Stimulated activated naive CD4-positive, alpha-beta T cell treated with Interleukin-2 at 50 U/mL for 16 hours (primary cell): Measurements from ENCODE around the gene FBXL7.

Experiments
- DNase-seq: peaks from one replicate; lab custom pipeline; 2025; lab: John Stamatoyannopoulos, UW

Gene FBXL7

DNA sequence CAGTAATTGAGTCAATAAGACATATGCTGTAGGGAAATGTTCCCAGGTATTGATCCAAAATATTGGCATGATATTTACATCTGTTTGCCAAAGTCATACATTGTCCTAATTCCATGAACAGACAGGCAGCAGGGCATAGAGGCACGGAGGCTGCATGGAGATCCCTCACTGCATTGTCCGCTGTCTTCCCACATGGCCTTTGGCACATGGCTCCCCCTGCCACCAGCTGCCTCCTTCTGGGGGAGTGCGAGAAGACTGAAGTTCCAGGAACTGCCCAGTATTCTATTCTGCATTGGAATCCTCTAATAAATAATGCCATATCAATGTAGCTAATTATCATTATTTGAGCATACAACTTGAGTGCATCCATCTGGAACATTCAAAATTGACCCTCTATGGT lies 269.0 kb downstream of the FBXL7 start:
- DNase-seq: no peak

- DNase-seq: no peak
Measured at GRCh38 chr5:15772131-15772530, 272.2 kb downstream of the FBXL7 start.

DNA sequence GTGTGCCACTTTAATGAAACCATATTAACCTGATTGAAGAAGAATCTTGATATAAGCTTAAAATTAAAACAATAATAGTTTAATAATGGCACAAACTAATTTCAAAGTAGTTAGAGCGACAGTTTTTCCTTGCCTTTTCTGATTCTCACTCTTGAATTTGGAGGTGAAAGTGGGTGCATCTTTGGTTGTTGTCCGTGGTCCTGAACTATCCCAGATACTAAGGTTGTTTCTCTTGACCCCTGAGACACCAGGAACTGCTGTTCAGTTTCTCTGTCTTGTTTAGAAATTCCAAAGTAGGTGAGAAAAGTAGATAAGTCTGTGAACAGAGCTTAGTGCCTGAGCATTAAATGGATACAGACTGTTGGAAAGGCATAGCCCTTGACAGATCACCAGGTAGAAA lies 274.7 kb downstream of the FBXL7 start:
- no peak for DNase-seq

GRCh38 chr5:15776346-15776745 lies 276.4 kb downstream of the FBXL7 start:
- no peak for DNase-seq

DNA sequence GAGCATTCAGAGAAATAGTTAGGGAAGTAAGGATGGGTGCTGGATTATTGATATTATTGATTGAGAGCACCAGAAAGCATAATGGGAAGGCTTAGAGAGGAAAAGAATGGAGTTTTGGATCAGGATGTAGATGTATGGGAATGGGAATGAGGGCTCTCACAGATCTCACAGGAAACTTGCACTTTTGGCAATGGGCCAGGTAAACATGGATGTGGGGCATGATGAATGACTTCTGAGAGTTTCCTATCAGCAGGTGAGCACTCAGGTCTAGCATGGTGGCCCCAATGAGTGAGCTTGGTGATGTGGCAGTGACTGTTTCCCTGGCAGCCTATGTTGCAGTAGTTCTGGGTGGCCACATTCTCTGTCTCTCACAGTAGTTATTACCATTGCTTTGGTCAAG lies 283.8 kb downstream of the FBXL7 start:
- no peak for DNase-seq

- no peak for DNase-seq
Measured at GRCh38 chr5:15785531-15785981, 285.6 kb downstream of the FBXL7 start.

DNA sequence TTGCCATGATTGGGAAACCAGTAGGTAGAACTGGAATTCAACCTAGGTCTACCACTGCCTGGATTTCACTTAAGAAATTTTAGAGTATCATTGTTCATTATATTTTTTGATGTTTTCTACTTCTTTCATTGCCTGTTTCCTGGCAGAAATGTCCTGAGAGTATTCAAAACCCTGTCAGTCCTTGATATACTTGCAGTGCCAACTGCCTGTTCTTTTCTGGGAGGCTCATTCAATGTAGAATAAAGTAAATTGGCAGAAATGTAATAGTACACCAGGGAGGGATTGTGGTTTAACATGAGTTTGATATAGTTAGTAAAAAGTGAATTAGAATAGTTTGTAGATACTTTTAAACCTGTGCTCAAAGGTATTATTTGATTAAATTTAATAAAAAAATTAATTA lies 286.3 kb downstream of the FBXL7 start:
- DNase-seq: no peak

DNA sequence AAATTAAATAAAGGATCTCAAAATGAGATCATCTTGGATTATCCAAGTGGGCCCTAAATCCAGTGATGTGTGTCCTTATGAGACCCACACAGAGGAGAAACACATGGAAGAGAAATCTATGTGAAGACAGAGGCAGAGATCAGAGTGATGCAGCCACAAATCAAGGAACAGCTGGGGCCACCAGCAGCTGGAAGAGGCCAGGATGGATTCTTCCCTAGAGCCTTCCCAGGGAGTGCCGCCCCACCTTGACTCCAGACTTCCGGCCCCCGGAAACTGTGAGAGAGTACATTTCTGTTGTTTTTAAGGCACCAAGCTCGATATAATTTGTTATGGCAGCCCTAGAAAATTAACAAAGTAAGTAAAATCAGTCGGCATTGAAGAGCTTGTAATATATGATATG lies 286.9 kb downstream of the FBXL7 start:
- DNase-seq: no peak

- no peak for DNase-seq
Measured at GRCh38 chr5:15787681-15788080, 287.7 kb downstream of the FBXL7 start.

DNA sequence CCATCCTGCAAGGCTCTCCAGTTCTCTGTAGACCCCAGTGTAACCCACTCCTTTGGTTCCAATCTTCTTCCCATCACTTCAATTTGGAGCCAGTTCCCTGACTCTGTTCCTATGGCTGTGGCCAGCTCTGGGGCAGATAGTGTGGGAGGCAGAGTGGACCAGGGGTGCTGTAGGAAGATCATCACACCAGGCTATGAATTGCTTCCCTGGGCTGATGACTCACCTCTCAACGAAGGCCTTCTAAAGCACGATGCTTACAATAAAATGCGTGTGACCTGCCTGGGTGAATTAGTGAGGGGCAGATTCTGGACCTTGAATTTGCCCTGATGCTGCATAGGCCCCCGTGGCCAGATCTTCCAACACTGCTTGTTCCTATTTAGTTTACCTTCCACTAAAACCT lies 289.7 kb downstream of the FBXL7 start:
- no peak for DNase-seq

- no peak for DNase-seq
Measured at GRCh38 chr5:15790446-15791018, 290.6 kb downstream of the FBXL7 start.

GRCh38 chr5:15791274-15791673 lies 291.3 kb downstream of the FBXL7 start:
- DNase-seq: no peak

- DNase-seq: no peak
Measured at GRCh38 chr5:15791859-15792258, 291.9 kb downstream of the FBXL7 start.

- no peak for DNase-seq
Measured at GRCh38 chr5:15794052-15794985, 294.3 kb downstream of the FBXL7 start.

DNA sequence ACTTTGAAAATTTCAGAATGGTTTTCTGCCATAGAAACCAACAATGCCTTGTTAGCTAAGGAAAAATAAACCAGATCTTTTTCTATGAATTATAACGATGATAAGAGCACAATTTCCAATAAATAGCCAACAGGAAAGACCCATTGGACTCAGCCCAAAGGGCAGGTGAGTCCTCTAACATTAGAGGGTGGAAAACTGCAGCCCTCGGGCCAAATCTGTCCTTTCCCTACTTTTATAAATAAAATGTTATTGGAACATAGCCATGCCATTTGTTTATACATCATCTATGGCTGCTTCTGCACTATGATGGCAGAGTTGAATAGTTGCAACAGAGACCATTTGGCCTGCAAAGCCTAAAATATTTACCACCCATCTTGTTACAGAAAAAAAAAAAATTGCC lies 296.1 kb downstream of the FBXL7 start:
- DNase-seq: no peak

DNA sequence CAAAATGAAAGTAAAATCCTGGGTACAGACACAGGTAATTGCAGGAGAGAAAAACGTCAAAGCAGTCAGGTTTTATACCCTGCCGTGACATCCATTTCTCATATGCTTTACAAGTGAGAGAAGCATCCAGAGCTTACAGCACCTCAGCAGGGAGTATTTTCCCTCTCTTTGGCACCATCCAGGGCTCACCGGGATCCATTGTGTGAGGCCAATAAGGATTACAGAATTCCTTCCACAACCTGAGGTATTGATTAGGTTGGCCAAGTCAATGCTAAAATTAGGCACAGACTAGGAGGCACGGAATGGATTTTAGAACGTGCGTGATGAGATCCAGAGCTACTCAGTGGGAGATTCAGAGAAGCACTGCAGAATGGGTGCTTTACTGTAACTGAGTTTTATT lies 296.6 kb downstream of the FBXL7 start:
- DNase-seq: no peak

DNA sequence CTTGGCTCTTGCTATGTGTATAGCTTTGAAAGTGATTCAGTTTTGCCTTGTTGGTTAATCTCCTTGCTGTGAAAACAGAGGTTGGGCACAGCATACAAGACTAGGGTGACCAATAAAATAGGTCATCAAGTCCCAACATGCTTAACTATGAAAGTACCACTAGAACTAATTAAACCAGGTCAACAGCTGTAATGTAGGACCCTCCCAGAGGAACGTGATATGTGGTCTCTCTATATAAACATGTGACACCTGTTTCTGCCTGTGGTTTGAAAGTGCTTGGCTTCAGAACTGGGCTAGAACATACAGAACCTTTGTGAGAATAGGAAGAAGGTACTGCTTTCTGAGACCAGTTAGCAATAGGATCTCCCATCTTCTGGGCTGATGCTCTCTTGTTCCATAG lies 297.1 kb downstream of the FBXL7 start:
- no peak for DNase-seq

GRCh38 chr5:15798006-15798405 lies 298.0 kb downstream of the FBXL7 start:
- DNase-seq: no peak

DNA sequence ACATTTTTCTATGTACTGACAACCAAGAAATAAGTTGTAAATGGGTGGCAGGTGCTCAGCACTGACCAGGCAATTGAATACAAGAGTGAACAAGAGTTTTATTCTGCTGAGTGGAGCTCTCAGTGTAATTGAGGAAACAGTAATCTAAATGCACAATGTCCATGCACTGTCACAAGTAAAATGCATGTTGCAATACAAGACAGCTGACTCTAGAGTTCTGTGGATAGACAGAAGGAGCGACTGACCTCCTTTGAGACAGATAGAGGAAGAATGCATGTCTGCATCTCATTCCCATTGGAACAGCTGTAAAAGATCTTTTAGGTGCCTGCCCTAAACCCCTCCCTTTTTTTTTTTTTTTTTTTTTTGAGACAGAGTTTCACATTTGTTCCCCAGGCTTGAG lies 299.0 kb downstream of the FBXL7 start:
- no peak for DNase-seq

DNA sequence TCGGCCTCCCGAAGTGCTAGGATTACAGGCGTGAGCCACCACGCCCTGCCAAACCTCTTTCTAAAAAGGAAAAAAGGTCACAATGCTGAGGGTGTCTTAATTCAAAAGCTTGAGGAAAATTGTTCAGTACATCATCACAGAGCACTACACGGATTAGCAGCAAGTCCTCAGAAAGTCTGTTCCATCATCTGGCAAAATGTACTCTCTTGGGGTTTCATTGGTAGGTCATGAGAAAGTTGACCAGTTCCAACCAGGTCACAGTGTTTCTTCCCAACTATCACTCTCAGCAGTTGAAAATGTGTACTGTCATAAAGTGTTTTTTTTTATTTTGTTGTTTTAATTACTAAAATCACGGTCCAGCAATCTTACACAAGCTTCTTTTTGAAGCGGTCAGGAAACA lies 299.6 kb downstream of the FBXL7 start:
- no peak for DNase-seq

- no peak for DNase-seq
Measured at GRCh38 chr5:15803280-15803679, 303.3 kb downstream of the FBXL7 start.

DNA sequence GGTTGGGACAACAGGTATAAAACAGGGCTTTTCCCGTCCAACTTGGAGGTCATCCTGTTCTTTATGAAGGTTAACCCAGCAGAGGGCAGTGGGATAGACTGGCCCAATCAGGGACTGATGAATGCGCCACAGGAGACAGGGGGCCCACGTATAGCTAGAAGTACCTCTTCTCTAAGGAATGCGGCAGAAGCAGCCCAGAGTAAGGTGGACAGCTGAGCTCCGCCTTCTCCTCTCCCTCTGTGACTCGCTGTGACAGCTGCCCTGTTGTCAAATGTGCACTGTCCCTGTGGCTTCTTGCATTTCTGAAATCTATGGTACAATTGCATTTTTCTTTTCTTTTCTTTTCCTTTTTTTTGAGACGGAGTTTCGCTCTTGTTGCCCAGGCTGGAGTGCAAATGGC lies 306.6 kb downstream of the FBXL7 start:
- no peak for DNase-seq

DNA sequence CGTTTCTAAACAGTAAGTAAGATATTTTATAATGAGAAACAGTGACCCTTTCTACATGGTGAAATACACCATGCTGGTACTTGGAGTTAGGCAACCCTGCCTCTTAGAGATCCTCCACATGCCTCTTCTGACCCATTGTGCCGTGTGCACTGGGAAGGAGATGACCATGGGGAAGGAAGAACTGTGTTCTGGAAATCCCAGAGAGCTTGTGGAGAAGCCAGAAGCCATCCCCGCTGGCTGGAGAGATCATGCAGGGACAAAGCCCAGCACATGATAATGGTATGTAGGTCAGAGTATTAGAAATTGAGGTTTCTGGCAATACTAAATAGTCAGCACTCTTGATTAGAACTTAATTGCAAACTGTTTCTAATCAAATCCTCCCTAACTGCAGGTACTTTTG lies 307.3 kb downstream of the FBXL7 start:
- DNase-seq: no peak

DNA sequence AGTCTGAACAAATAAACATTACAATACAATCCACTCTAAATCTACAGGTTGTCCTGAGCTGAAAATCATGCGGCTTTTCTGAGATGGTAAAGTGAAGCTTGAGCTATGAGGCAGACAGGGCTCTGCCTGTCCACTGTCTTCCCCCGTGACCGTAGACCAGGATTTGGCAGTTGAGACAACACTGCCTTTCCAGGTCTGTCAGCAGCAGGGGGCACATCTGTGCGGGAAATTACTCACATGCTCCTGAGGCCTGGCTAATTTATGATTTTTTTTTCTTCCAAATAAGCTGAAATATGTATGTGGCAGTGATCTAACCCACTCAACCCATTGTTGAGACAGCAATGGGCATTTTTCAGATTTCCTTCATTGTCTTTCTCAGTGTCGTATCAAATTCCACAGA lies 307.9 kb downstream of the FBXL7 start:
- no peak for DNase-seq
